Prostate gland (tissue), 2 donors: Measurements from ENCODE around the gene WHRN.

Source experiments
- CTCF ChIP-seq, 4 experiments: fragments of 200-600 bp in 2 of 4; fragments of 450-650 bp in 2 of 4; sonication (generic) in 2 of 4; IDR thresholded peaks; 1 replicate in 3 of 4; 2 replicates in 1 of 4; pipeline ENCODE4 v1.5.1; 2016 to 2019; ENCODE audit warnings: antibody characterized with exemption in 4 of 4, mild to moderate bottlenecking in 2 of 4, moderate library complexity in 2 of 4
- POLR2A ChIP-seq: fragments of 450-650 bp; IDR thresholded peaks from one replicate; pipeline ENCODE4 v1.6.1; 2016; ENCODE audit warnings: antibody characterized with exemption, mild to moderate bottlenecking

- no peak for TF ChIP-seq CTCF (IDR thresholded peaks at IDR 0.05)
- no peak for TF ChIP-seq POLR2A
Measured at GRCh38 chr9:114367772-114368569, 137.3 kb downstream of the WHRN start.
